KMS-11 (cell line): ENCODE results near the gene CPXCR1.
"Not testable (repeated sequence)": the region's sequence is repeated elsewhere in the genome, so short reads cannot be mapped to it uniquely, and the experiment has no call there.

ENCODE experiments used
- H2AFZ ChIP-seq: fragments of 200-600 bp; sonication (generic); 2 replicates; pipeline ENCODE4 v1.6.1; 2016; ENCODE audit warnings: antibody characterized with exemption, mixed run types, low read depth
- H3K27ac ChIP-seq: fragments of 200-600 bp; sonication (generic); 2 replicates; pipeline ENCODE4 v1.6.1; 2016; ENCODE audit warnings: mild to moderate bottlenecking, mixed run types
- H3K27me3 ChIP-seq: fragments of 200-600 bp; sonication (generic); 2 replicates; pipeline ENCODE4 v1.6.1; 2017; ENCODE audit warnings: mild to moderate bottlenecking, low read depth, mixed run types, moderate library complexity; ENCODE audit not compliant: insufficient read depth
- H3K36me3 ChIP-seq: fragments of 200-600 bp; sonication (generic); 2 replicates; pipeline ENCODE4 v1.6.1; 2017; ENCODE audit warnings: mild to moderate bottlenecking, mixed run types; ENCODE audit not compliant: insufficient read depth
- H3K4me1 ChIP-seq: fragments of 200-600 bp; sonication (generic); 2 replicates; pipeline ENCODE4 v1.6.1; 2016; ENCODE audit warnings: mild to moderate bottlenecking, low read depth, mixed run types; ENCODE audit not compliant: poor library complexity, severe bottlenecking
- H3K4me2 ChIP-seq: fragments of 200-600 bp; sonication (generic); 2 replicates; pipeline ENCODE4 v1.7.0; 2016; ENCODE audit warnings: mild to moderate bottlenecking, mixed run types
- H3K4me3 ChIP-seq: fragments of 200-600 bp; sonication (generic); IDR thresholded peaks from 2 replicates; pipeline ENCODE4 v1.6.1; 2017; ENCODE audit warnings: low read depth, low read length, mixed read lengths; ENCODE audit not compliant: insufficient read depth
- H3K79me2 ChIP-seq: fragments of 200-600 bp; sonication (generic); 2 replicates; pipeline ENCODE4 v1.6.1; 2016; ENCODE audit warnings: low read depth, mixed run types; ENCODE audit not compliant: insufficient read depth
- H3K9ac ChIP-seq: fragments of 200-600 bp; sonication (generic); 2 replicates; pipeline ENCODE4 v1.6.1; 2016; ENCODE audit warnings: mild to moderate bottlenecking, mixed run types
- H4K20me1 ChIP-seq: fragments of 200-600 bp; sonication (generic); 2 replicates; pipeline ENCODE4 v1.6.1; 2016; ENCODE audit warnings: mild to moderate bottlenecking, mixed run types; ENCODE audit not compliant: insufficient read depth
- TF ChIP-seq, protein P1 (sequence below): fragments of 200-600 bp; sonication (generic); conservative IDR thresholded peaks from 2 replicates; pipeline ENCODE4 v1.6.1; 2017; ENCODE audit warnings: low read depth, mild to moderate bottlenecking, antibody characterized with exemption, low read length, moderate library complexity, mixed read lengths

Gene CPXCR1

GRCh38 chrX:88746925-88747324, at the start of gene CPXCR1:
TSS of gene CPXCR1 (plus strand) at chrX:88747225. CDS start at chrX:88753415, 6,190 bp downstream.
- Histone ChIP-seq H3K27ac (no peak within 1 kb of the TSS), H3K4me3 (no peak within 1 kb of the TSS), H3K36me3 (no peaks in the 10 kb centered on the region), H3K9ac (0 out of 2 replicates have a peak within 1 kb of the TSS, but pooled peaks have one; percentile 14), H3K27me3 (no peaks in the 10 kb centered on the region), H2AFZ (peak within 1 kb of the TSS; percentile 73), H3K79me2 (no peaks in the 10 kb centered on the region), H4K20me1 (no peaks in the 10 kb centered on the region), H3K4me1 (no peaks in the 10 kb centered on the region), H3K4me2 (peak within 1 kb of the TSS; percentile 31; the same call in 1 of the 2 replicates)
- TF ChIP-seq, protein P1, sequence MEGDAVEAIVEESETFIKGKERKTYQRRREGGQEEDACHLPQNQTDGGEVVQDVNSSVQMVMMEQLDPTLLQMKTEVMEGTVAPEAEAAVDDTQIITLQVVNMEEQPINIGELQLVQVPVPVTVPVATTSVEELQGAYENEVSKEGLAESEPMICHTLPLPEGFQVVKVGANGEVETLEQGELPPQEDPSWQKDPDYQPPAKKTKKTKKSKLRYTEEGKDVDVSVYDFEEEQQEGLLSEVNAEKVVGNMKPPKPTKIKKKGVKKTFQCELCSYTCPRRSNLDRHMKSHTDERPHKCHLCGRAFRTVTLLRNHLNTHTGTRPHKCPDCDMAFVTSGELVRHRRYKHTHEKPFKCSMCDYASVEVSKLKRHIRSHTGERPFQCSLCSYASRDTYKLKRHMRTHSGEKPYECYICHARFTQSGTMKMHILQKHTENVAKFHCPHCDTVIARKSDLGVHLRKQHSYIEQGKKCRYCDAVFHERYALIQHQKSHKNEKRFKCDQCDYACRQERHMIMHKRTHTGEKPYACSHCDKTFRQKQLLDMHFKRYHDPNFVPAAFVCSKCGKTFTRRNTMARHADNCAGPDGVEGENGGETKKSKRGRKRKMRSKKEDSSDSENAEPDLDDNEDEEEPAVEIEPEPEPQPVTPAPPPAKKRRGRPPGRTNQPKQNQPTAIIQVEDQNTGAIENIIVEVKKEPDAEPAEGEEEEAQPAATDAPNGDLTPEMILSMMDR: no peak

DNA sequence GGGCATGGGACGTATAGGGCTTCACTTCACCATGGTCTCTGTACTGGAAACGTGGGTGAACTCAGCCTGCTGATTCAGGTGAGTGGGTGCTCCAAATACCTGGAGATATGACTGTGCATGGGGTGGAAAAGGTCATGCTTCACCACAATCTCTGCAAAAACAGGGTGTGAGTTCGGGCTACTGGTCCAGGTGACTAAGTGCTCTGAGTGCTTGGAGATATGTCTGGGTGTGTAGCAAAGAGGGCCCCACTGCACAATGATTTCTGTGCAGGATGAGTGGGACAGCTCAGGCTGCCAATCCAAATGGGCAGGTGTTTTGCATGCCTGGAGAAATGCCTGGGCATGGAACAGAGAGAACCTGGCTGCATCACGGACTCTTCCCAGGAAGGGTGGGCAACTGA, 11.2 kb upstream of the CPXCR1 start:
- H3K9ac ChIP-seq: no peak overlapping the region
- no peaks in the 10 kb centered on the region for H4K20me1 ChIP-seq
- H2AFZ ChIP-seq: no peak overlapping the region
- H3K4me3 ChIP-seq: no peak overlapping the region
- no peaks in the 10 kb centered on the region for H3K36me3 ChIP-seq
- H3K4me1 ChIP-seq: no peaks in the 10 kb centered on the region
- H3K4me2 ChIP-seq: no peak overlapping the region
- H3K27me3 ChIP-seq: no peaks in the 10 kb centered on the region
- no peaks in the 10 kb centered on the region for H3K79me2 ChIP-seq
- no peak overlapping the region for H3K27ac ChIP-seq
- TF ChIP-seq, protein P1: no peak

- not testable (repeated sequence) for H3K4me1 ChIP-seq, H3K4me3 ChIP-seq, H4K20me1 ChIP-seq, H3K27me3 ChIP-seq, H3K9ac ChIP-seq, H2AFZ ChIP-seq, H3K36me3 ChIP-seq, H3K4me2 ChIP-seq, H3K79me2 ChIP-seq, H3K27ac ChIP-seq
Observed at GRCh38 chrX:88746215-88746614, 810 bp upstream of the CPXCR1 start.

- not testable (repeated sequence) for H3K4me2 ChIP-seq, H2AFZ ChIP-seq, H3K79me2 ChIP-seq, H3K27me3 ChIP-seq, H3K9ac ChIP-seq, H3K4me1 ChIP-seq, H3K27ac ChIP-seq, H4K20me1 ChIP-seq, H3K4me3 ChIP-seq, H3K36me3 ChIP-seq
Observed at GRCh38 chrX:88752339-88752738, 5.3 kb downstream of the CPXCR1 start.

DNA sequence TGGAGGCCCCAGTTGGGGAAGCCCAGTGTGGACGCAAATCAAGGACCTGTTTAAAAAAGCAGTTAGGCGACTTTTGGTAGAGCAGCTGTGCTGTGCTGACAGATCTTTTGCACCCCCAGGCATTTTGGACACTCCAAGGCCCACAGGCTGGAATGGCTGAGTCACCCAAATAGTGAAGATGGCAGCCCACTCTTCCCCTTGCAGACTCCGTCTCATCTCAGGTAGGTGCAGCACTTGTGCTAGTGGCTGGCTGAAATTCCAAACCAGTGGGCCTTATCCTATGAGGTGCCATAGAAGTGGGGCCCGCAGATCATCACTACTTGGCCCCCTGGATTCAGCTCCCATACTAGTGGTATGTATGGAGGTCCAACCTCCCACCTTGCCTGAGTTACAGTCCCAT, 42.8 kb downstream of the CPXCR1 start:
- Histone ChIP-seq H3K4me1 (no peaks in the 10 kb centered on the region), H4K20me1 (no peaks in the 10 kb centered on the region), H3K9ac (no peak overlapping the region), H3K36me3 (no peaks in the 10 kb centered on the region), H2AFZ (no peak overlapping the region), H3K4me3 (no peak overlapping the region), H3K27me3 (no peaks in the 10 kb centered on the region), H3K79me2 (no peaks in the 10 kb centered on the region), H3K4me2 (no peak overlapping the region), H3K27ac (no peak overlapping the region)
- TF ChIP-seq, protein P1: no peak
